ENCODE data around the gene MYH2.
"Not testable (repeated sequence)": the region's sequence is repeated elsewhere in the genome, so short reads cannot be mapped to it uniquely, and the experiment has no call there.

MYH2 gene

GRCh38 chr17:10547351-10547750 is 2.1 kb downstream of the MYH2 start:
- no peaks in the 10 kb centered on the region for H3K79me2 ChIP-seq (ENCODE audit: insufficient read depth, low read length)
- TF ChIP-seq CTCF (conservative IDR thresholded peaks at IDR 0.05; ENCODE audit: low read length) (no peak), EZH2phosphoT487 (IDR thresholded peaks at IDR 0.05; ENCODE audit: borderline replicate concordance) (no peak)
- no peaks in the 10 kb centered on the region for H3K9me3 ChIP-seq (ENCODE audit: insufficient read depth, low read depth, low read length)
- H3K27me3 ChIP-seq (ENCODE audit: insufficient read depth, low read length, poor library complexity, severe bottlenecking), result no peaks in the 10 kb centered on the region
- H4K20me1 ChIP-seq (ENCODE audit: insufficient read depth, low read length, poor library complexity, severe bottlenecking), result no peaks in the 10 kb centered on the region
- H3K4me2 ChIP-seq (ENCODE audit: low read depth, low read length, poor library complexity, severe bottlenecking), result no peak overlapping the region
- H3K4me3 ChIP-seq (ENCODE audit: low read length, poor library complexity, severe bottlenecking), result no peak overlapping the region
- H3K9ac ChIP-seq (ENCODE audit: low read depth, low read length, poor library complexity, severe bottlenecking), result no peak overlapping the region
- no peaks in the 10 kb centered on the region for H3K9me2 ChIP-seq (replicated peaks; ENCODE audit: low read depth, low read length)
- no peaks in the 10 kb centered on the region for H3K4me1 ChIP-seq (ENCODE audit: insufficient read depth, low read length, poor library complexity, severe bottlenecking)
- H3K36me3 ChIP-seq (ENCODE audit: insufficient read depth, low read length), result no peaks in the 10 kb centered on the region
- no peaks in the 10 kb centered on the region for H3F3A ChIP-seq (ENCODE audit: low read depth)
- H2AFZ ChIP-seq (ENCODE audit: low read length), result no peak overlapping the region; the same call in 1 of the 2 replicates

GRCh38 chr17:10543486-10543885 is 6.0 kb downstream of the MYH2 start:
- not testable (repeated sequence) for H3K9me3 ChIP-seq (ENCODE audit: insufficient read depth, low read depth, low read length); H3K36me3 ChIP-seq (ENCODE audit: insufficient read depth, low read length); H3K4me3 ChIP-seq (ENCODE audit: low read length, poor library complexity, severe bottlenecking); H4K20me1 ChIP-seq (ENCODE audit: insufficient read depth, low read length, poor library complexity, severe bottlenecking); H3K4me2 ChIP-seq (ENCODE audit: low read depth, low read length, poor library complexity, severe bottlenecking); H2AFZ ChIP-seq (ENCODE audit: low read length); H3K9me2 ChIP-seq (replicated peaks; ENCODE audit: low read depth, low read length); H3K4me1 ChIP-seq (ENCODE audit: insufficient read depth, low read length, poor library complexity, severe bottlenecking); H3K27me3 ChIP-seq (ENCODE audit: insufficient read depth, low read length, poor library complexity, severe bottlenecking); H3K9ac ChIP-seq (ENCODE audit: low read depth, low read length, poor library complexity, severe bottlenecking); H3K79me2 ChIP-seq (ENCODE audit: insufficient read depth, low read length); H3F3A ChIP-seq (ENCODE audit: low read depth)

- not testable (repeated sequence) for H3K9me3 ChIP-seq (ENCODE audit: insufficient read depth, low read depth, low read length); H3K9me2 ChIP-seq (replicated peaks; ENCODE audit: low read depth, low read length); H3K79me2 ChIP-seq (ENCODE audit: insufficient read depth, low read length); H4K20me1 ChIP-seq (ENCODE audit: insufficient read depth, low read length, poor library complexity, severe bottlenecking); H3K36me3 ChIP-seq (ENCODE audit: insufficient read depth, low read length); H3K4me3 ChIP-seq (ENCODE audit: low read length, poor library complexity, severe bottlenecking); H3K27me3 ChIP-seq (ENCODE audit: insufficient read depth, low read length, poor library complexity, severe bottlenecking); H3K9ac ChIP-seq (ENCODE audit: low read depth, low read length, poor library complexity, severe bottlenecking); H2AFZ ChIP-seq (ENCODE audit: low read length); H3F3A ChIP-seq (ENCODE audit: low read depth); H3K4me2 ChIP-seq (ENCODE audit: low read depth, low read length, poor library complexity, severe bottlenecking); H3K4me1 ChIP-seq (ENCODE audit: insufficient read depth, low read length, poor library complexity, severe bottlenecking)
Measured at GRCh38 chr17:10541179-10541578, 8.3 kb downstream of the MYH2 start.

- Histone ChIP-seq H3K4me1 (ENCODE audit: insufficient read depth, low read length, poor library complexity, severe bottlenecking) (no peaks in the 10 kb centered on the region), H3K79me2 (ENCODE audit: insufficient read depth, low read length) (no peaks in the 10 kb centered on the region), H3F3A (ENCODE audit: low read depth) (no peaks in the 10 kb centered on the region), H3K27me3 (ENCODE audit: insufficient read depth, low read length, poor library complexity, severe bottlenecking) (no peaks in the 10 kb centered on the region), H3K4me3 (ENCODE audit: low read length, poor library complexity, severe bottlenecking) (no peak overlapping the region), H3K9ac (ENCODE audit: low read depth, low read length, poor library complexity, severe bottlenecking) (no peak overlapping the region), H4K20me1 (ENCODE audit: insufficient read depth, low read length, poor library complexity, severe bottlenecking) (no peaks in the 10 kb centered on the region), H3K9me2 (replicated peaks; ENCODE audit: low read depth, low read length) (no peaks in the 10 kb centered on the region), H3K4me2 (ENCODE audit: low read depth, low read length, poor library complexity, severe bottlenecking) (no peak overlapping the region), H2AFZ (ENCODE audit: low read length) (no peak overlapping the region), H3K36me3 (ENCODE audit: insufficient read depth, low read length) (no peaks in the 10 kb centered on the region), H3K9me3 (ENCODE audit: insufficient read depth, low read depth, low read length) (no peaks in the 10 kb centered on the region; the same call in 1 of the 2 replicates)
- TF ChIP-seq EZH2phosphoT487 (IDR thresholded peaks at IDR 0.05; ENCODE audit: borderline replicate concordance) (no peak), CTCF (conservative IDR thresholded peaks at IDR 0.05; ENCODE audit: low read length) (no peak)
Measured at GRCh38 chr17:10532026-10532425, 17.4 kb downstream of the MYH2 start.
